ENCODE measurements around the gene KLC1.

Gene KLC1

DNA sequence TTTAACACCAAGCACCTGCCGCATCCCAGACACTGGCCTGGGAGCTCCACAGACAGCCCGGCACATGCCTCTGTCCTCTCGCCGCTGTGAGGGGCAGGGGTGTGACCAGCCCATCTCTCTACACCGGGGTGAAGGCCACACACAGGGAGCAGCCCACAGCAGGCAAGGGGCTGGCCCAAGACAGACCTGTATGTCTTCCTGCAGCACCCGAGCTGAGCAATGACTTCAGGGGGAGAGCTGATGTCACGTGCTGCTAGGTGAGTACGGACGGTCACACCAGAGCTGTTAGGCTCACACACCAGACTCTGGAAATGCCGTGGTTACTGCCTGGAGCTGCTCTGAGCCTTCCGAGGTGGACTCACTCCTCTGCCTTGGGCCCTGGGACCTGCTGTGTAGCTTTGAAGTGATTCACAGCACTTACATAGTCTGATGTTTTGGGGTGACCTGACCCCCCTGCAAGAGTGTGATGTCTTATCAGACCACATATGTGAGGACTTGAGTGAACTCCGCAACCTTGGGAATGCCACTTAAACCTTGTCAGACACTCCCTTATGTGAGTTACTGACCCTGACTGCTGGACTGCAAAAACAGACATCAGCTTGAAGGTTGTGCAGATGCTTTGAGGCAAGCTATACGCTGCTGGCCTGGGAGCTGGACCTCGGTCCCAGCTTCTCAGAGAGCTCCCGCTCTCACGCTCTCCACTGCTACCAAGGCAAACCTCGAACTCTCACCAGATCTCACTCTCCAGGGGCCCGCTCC lies 84.5 kb downstream of the KLC1 start:
- peak overlapping the region; percentile 75 for H3K4me3 ChIP-seq (ENCODE audit: low read depth, low read length)
- no peak for DNase-seq (ENCODE audit: low read depth)

DNA sequence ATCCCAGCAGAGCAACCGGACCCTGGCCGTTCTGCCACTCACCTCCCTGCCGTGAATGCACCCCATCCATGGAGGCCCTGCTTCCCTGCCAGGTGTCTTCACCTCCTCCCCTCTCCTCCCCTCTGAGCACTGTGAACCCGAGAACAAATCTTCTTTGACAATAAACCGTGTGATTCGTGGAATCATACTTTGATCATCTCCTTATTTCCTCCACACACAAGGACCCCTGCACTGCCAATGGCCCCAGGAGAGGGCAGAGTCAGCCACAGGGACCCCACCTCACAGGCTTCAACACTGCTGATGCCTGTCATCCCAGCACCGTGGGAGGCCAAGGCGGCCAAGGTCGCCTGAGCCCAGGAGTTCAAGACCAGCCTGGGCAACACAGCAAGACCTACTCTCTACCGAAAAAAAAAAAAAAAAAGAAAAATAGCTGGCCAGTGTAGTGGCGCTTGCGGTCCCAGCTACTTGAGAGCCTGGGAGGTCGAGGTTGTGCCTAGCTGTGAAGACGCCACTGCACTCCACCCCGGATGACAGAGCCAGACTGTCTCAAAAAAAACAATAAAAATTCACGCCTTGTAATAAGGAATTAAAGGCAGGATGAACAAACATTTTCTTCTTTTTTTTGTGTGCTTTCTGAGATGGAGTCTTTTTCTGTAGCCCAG lies 85.2 kb downstream of the KLC1 start:
- H3K4me3 ChIP-seq (ENCODE audit: low read depth, low read length): peak overlapping the region; percentile 75
- TF ChIP-seq, protein P1, sequence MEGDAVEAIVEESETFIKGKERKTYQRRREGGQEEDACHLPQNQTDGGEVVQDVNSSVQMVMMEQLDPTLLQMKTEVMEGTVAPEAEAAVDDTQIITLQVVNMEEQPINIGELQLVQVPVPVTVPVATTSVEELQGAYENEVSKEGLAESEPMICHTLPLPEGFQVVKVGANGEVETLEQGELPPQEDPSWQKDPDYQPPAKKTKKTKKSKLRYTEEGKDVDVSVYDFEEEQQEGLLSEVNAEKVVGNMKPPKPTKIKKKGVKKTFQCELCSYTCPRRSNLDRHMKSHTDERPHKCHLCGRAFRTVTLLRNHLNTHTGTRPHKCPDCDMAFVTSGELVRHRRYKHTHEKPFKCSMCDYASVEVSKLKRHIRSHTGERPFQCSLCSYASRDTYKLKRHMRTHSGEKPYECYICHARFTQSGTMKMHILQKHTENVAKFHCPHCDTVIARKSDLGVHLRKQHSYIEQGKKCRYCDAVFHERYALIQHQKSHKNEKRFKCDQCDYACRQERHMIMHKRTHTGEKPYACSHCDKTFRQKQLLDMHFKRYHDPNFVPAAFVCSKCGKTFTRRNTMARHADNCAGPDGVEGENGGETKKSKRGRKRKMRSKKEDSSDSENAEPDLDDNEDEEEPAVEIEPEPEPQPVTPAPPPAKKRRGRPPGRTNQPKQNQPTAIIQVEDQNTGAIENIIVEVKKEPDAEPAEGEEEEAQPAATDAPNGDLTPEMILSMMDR (IDR thresholded peaks at IDR 0.05; ENCODE audit: low read depth, low read length, missing control alignments): no peak
- DNase-seq (ENCODE audit: low read depth): no peak

More for the DNA sequence above, 84.5 kb downstream of the KLC1 start:
- TF ChIP-seq, protein P1 (IDR thresholded peaks at IDR 0.05; ENCODE audit: low read depth, low read length, missing control alignments): no peak

DNA sequence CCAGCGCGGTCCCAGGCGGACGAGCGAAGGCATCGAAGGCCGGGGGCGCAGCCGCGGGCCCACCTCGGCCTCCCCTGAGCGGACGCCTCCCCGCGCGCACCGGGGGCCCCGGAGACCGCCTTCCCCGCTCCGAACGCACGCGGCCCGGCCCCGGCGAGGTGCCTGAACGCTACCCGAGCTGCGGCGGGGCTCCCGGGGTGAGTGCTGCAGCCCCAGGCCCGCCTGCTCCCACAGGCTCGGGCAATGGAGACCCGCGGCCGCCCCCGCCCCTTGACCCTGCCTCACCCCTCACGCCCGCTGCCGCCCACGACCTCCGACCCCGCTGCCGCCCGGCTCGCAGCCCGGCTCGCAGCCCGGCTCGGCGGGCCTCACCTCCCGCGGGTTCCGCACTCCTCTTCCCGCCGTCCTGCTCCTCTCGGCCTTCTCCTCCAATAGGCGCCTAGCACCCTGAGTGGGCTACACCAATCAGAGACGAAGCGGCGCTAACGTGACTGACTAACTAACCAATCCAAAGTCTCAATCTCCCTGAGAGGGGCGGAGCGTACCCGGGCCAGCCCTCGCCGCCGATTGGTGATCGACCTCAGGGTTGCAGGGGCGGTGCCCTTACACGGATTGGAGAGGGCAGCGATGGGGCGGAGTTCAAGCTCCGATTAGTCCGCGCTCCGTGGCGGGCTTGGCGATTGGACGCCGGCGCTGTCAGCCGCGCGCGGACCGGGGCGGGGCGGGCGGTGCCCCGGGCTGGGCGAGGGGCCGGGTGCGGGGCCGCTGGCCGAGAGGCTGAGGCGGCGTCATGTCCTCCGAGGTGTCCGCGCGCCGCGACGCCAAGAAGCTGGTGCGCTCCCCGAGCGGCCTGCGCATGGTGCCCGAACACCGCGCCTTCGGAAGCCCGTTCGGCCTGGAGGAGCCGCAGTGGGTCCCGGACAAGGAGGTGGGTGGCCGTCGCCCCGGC lies 86.3 kb downstream of the KLC1 start, which contains the start of the genes XRCC3 and ZFYVE21:
XRCC3 (minus strand) TSS at position 400 of the 949 bp plus-strand sequence. CDS start 4,364 bp downstream, outside the sequence.
ZFYVE21 (plus strand) TSS at position 759 of the 949 bp plus-strand sequence; CDS start at position 791, 32 bp downstream.
- peak within 1 kb of the TSS; percentile 84 for H3K4me3 ChIP-seq (ENCODE audit: low read depth, low read length)
- DNase-seq (ENCODE audit: low read depth): peak; percentile 97
- TF ChIP-seq, protein P1 (IDR thresholded peaks at IDR 0.05; ENCODE audit: low read depth, low read length, missing control alignments): no peak

DNA sequence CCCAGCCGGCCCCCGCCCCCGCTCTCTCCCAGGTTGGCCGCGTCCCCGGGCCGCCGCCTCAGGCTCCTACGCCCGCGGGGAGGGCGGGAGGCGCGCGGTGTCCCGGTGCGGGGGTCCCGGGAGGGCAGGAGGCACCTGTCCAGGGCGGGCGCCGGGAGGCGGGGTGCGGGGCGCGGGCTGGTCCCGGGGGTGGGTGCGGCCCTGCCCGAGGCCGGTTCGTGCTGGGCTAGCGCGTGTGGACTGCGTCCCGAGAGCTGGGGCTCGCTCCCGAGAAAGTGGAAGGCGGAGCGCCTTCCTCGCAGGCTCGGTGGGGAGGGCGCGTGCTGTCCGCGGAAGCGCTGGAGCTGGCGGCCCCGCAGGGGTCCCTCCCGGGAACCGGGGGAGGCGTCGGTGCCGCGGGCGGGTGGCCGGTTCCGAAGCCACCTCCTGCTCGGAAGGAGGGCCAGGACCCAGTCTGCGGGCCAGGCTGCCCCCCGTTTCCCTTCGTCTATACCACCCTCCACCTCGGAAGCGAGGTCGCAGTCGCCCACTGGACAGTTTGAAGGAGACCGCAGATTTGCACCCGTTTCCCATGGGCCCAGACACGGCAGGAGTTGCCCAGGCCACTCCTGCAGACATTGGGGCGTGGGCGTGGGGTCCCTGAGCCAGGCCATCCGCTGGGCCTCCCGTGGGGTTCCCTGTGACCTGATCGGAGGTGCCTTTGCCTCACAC lies 87.2 kb downstream of the KLC1 start:
- peak overlapping the region; percentile 84 for H3K4me3 ChIP-seq (ENCODE audit: low read depth, low read length)
- TF ChIP-seq, protein P1 (IDR thresholded peaks at IDR 0.05; ENCODE audit: low read depth, low read length, missing control alignments): no peak
- no peak for DNase-seq (ENCODE audit: low read depth)

DNA sequence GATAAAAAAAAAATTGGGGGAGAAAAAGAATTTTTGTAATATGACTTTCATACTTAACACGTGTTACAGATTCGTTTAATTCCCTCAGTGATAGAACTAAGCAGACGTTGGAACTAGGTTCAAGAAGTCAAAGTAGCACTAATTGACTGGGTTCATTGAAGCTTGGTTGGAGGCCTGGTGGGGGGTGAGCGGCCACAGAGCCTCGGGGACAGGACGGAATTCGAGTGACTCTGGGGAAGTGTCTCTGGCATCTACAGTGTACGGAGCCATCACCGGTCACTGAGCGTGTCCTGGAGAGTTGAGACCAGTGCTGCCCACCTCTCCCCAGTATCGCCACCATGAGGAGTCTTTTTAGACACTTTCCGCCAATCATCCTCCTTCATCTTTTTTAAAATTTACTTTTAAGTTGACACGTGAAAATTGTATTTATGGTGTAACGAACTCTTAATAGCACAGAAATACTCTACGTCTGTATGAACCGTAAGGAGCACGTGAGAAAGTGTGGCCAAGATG lies 87.9 kb downstream of the KLC1 start:
- TF ChIP-seq, protein P1 (IDR thresholded peaks at IDR 0.05; ENCODE audit: low read depth, low read length, missing control alignments): no peak
- DNase-seq (ENCODE audit: low read depth): no peak
- H3K4me3 ChIP-seq (ENCODE audit: low read depth, low read length): peak overlapping the region; percentile 84; the same call in 1 of the 2 replicates

DNA sequence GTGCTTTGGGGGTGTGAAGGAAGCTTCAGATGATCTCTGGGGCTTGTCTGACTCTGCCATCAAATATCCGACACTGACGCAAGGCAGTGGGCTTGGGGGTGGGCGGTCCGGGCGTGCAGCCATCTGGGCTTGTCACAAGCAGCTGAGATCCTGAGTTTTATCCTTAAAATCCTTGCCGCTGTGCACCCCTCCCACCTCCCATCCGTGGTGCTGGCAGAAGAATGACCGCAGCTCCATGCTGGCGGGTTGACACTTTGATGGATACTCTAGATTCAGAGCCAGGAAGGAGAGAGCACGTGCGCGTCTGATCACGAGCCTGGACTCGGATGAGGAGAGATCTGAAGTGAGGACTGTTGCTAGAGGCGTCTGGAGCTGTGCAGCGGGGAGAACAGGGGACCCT lies 89.6 kb downstream of the KLC1 start:
- no peak for DNase-seq (ENCODE audit: low read depth)
- H3K4me3 ChIP-seq (ENCODE audit: low read depth, low read length): no peak overlapping the region
- TF ChIP-seq, protein P1 (IDR thresholded peaks at IDR 0.05; ENCODE audit: low read depth, low read length, missing control alignments): no peak

Measured in GM12864 (cell line).